Measurements from ENCODE around the gene VCL.

- TF ChIP-seq CTCF (IDR thresholded peaks at IDR 0.05 in 2 of 3, conservative IDR thresholded peaks at IDR 0.05 in 1 of 3; ENCODE audit: borderline replicate concordance in 1 of 3, insufficient read depth in 1 of 3, low read depth in 2 of 3, low read length in 2 of 3) (no peak), CEBPB (IDR thresholded peaks at IDR 0.05; ENCODE audit: low read depth) (no peak), POLR2AphosphoS5 (IDR thresholded peaks at IDR 0.05; ENCODE audit: low read depth, low read length) (no peak), SP1 (IDR thresholded peaks at IDR 0.05; ENCODE audit: low read depth) (no peak)
Observed at GRCh38 chr10:73975388-73975787, 22.5 kb upstream of the VCL start.

Measured in HCT116 (cell line).